ENCODE data around the gene POTEF. TPM values are rescaled to one million over a fixed set of nuclear protein-coding genes. Genes with fewer than 3 reads are reported as not detected.
A peak's percentile ranks its signal among the peaks of the same experiment; 100 is the strongest.
"Not testable (repeated sequence)": the region's sequence is repeated elsewhere in the genome, so short reads cannot be mapped to it uniquely, and the experiment has no call there.

The POTEF gene
- total RNA-seq, 1 experiment from 2014 or later: 10.5 TPM

- Histone ChIP-seq H3K79me1 (ENCODE audit: insufficient read depth, low read depth, low read length, poor library complexity, severe bottlenecking) (no peaks in the 10 kb centered on the region), H3K9ac (ENCODE audit: extremely low read depth, insufficient read length, low read length) (no peak overlapping the region), H4K91ac (ENCODE audit: insufficient read length, low read depth, low read length) (no peak overlapping the region), H3K27me3 (ENCODE audit: insufficient read depth, low read length) (no peaks in the 10 kb centered on the region), H3K18ac (ENCODE audit: insufficient read length, low read depth, low read length) (no peak overlapping the region), H3K14ac (ENCODE audit: insufficient read depth, low read length) (no peak overlapping the region), H2BK5ac (ENCODE audit: insufficient read length, low read length) (no peak overlapping the region), H4K5ac (ENCODE audit: insufficient read length, low read depth, low read length) (no peak overlapping the region), H4K8ac (replicated peaks; ENCODE audit: insufficient read length, low read depth, low read length) (no peak overlapping the region), H2AFZ (ENCODE audit: low read length) (no peak overlapping the region), H3K27ac (ENCODE audit: insufficient read length, low read depth, low read length) (no peak overlapping the region), H3K4me1 (ENCODE audit: insufficient read depth, low read length) (no peaks in the 10 kb centered on the region), H2BK15ac (ENCODE audit: low read depth, low read length) (no peak overlapping the region), H2BK120ac (ENCODE audit: low read depth, low read length, poor library complexity, severe bottlenecking) (no peak overlapping the region), H3K23ac (ENCODE audit: insufficient read length, low read depth, low read length) (no peak overlapping the region), H3K9me3 (ENCODE audit: control insufficient read depth, low read depth, low read length) (no peaks in the 10 kb centered on the region), H2BK20ac (ENCODE audit: low read depth, low read length, poor library complexity, severe bottlenecking) (no peak overlapping the region), H3K4me2 (ENCODE audit: insufficient read depth, insufficient read length, low read length) (no peak overlapping the region), H2AK5ac (ENCODE audit: insufficient read length, low read length) (no peak overlapping the region), H3K79me2 (ENCODE audit: insufficient read depth, low read length) (no peaks in the 10 kb centered on the region), H3K56ac (ENCODE audit: insufficient read length, low read depth, low read length) (no peak overlapping the region), H3K23me2 (ENCODE audit: insufficient read length, low read depth, low read length, poor library complexity, severe bottlenecking) (no peaks in the 10 kb centered on the region), H3T11ph (ENCODE audit: low read length) (no peak overlapping the region), H3K4ac (ENCODE audit: low read depth, low read length) (no peak overlapping the region), H4K20me1 (ENCODE audit: control insufficient read depth, insufficient read depth, insufficient read length) (no peaks in the 10 kb centered on the region), H2BK12ac (ENCODE audit: insufficient read length, low read depth, low read length) (no peak overlapping the region)
- H3K9me3 Mint-ChIP-seq: no peaks in the 10 kb centered on the region
- TF ChIP-seq, protein P1, sequence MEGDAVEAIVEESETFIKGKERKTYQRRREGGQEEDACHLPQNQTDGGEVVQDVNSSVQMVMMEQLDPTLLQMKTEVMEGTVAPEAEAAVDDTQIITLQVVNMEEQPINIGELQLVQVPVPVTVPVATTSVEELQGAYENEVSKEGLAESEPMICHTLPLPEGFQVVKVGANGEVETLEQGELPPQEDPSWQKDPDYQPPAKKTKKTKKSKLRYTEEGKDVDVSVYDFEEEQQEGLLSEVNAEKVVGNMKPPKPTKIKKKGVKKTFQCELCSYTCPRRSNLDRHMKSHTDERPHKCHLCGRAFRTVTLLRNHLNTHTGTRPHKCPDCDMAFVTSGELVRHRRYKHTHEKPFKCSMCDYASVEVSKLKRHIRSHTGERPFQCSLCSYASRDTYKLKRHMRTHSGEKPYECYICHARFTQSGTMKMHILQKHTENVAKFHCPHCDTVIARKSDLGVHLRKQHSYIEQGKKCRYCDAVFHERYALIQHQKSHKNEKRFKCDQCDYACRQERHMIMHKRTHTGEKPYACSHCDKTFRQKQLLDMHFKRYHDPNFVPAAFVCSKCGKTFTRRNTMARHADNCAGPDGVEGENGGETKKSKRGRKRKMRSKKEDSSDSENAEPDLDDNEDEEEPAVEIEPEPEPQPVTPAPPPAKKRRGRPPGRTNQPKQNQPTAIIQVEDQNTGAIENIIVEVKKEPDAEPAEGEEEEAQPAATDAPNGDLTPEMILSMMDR (conservative IDR thresholded peaks at IDR 0.05): no peak
- H3K4me1 Mint-ChIP-seq: peaks cover 0 to 6% of the 10 kb centered on the region in 2 experiments; a peak in 2 of 4 replicates
- no peak for DNase-seq
- peak overlapping the region in 1 of 3 experiments; percentile 51; a peak in 1 of 7 replicates for H3K27ac Mint-ChIP-seq
- H3K27me3 Mint-ChIP-seq (ENCODE audit: low read depth): no peaks in the 10 kb centered on the region; the same call in 1 of the 2 replicates
- no peak overlapping the region for H3K4me3 Mint-ChIP-seq
- no CpG with 5 or more reads among the region's 9 CpGs for whole genome bisulfite sequencing (ENCODE audit: extremely low coverage, insufficient read length, low lambda C conversion rate)
- peaks cover 6 to 48% (median 37%) of the 10 kb centered on the region in 3 experiments; a peak in 6 of 7 replicates for H3K36me3 Mint-ChIP-seq (ENCODE audit: insufficient read depth in 1 of 3, low read depth in 3 of 3)
Measured at GRCh38 chr2:130158631-130159030, 29.6 kb upstream of the POTEF start.

DNA sequence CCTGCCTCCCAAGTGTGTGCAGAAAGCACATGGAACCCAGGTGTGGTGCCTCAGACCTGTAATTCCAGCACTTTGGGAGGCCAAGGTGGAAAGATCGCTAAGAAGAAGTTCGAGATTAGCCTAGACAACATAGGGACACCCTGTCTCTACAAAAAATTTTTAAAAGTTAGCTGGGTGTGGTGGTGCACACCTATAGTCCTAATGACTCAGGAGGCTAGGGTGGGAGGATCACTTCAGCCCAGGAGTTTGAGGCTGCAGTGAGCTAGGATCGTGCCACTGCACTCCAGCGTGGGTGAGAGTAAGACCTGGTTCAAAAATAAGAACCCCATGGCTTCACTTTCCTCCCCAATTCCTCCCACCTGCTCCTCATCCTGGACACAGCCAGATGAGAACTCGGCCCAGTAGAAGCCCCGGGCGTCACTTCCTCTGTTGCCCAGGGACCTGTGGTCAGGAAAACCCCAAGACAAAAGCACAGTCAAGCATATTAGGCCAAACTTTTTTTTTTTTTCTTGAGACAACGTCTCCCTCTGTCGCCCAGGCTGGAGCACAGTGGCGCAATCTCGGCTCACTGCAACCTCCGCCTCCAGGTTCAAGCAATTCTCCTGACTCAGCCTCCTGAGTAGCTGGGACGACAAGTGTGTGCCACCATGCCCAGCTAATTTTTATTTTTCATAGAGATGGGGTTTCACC is 28.9 kb upstream of the POTEF start:
- not testable (repeated sequence) for H2BK120ac ChIP-seq (ENCODE audit: low read depth, low read length, poor library complexity, severe bottlenecking); H4K8ac ChIP-seq (replicated peaks; ENCODE audit: insufficient read length, low read depth, low read length); H3K56ac ChIP-seq (ENCODE audit: insufficient read length, low read depth, low read length); H4K5ac ChIP-seq (ENCODE audit: insufficient read length, low read depth, low read length); H3K9me3 ChIP-seq (ENCODE audit: control insufficient read depth, low read depth, low read length); H3K18ac ChIP-seq (ENCODE audit: insufficient read length, low read depth, low read length); H2BK5ac ChIP-seq (ENCODE audit: insufficient read length, low read length); H3K27ac ChIP-seq (ENCODE audit: insufficient read length, low read depth, low read length); H3K9me3 Mint-ChIP-seq; H3K9ac ChIP-seq (ENCODE audit: extremely low read depth, insufficient read length, low read length); H3K27me3 ChIP-seq (ENCODE audit: insufficient read depth, low read length); H3K23me2 ChIP-seq (ENCODE audit: insufficient read length, low read depth, low read length, poor library complexity, severe bottlenecking); H3K27me3 Mint-ChIP-seq (ENCODE audit: low read depth); H3K4me1 ChIP-seq (ENCODE audit: insufficient read depth, low read length); H3K4ac ChIP-seq (ENCODE audit: low read depth, low read length); H2BK20ac ChIP-seq (ENCODE audit: low read depth, low read length, poor library complexity, severe bottlenecking); H3K79me1 ChIP-seq (ENCODE audit: insufficient read depth, low read depth, low read length, poor library complexity, severe bottlenecking); H2AFZ ChIP-seq (ENCODE audit: low read length); H3K4me2 ChIP-seq (ENCODE audit: insufficient read depth, insufficient read length, low read length); H4K20me1 ChIP-seq (ENCODE audit: control insufficient read depth, insufficient read depth, insufficient read length); H4K91ac ChIP-seq (ENCODE audit: insufficient read length, low read depth, low read length); H2AK5ac ChIP-seq (ENCODE audit: insufficient read length, low read length); H2BK12ac ChIP-seq (ENCODE audit: insufficient read length, low read depth, low read length); H2BK15ac ChIP-seq (ENCODE audit: low read depth, low read length); H3K79me2 ChIP-seq (ENCODE audit: insufficient read depth, low read length); DNase-seq; H3T11ph ChIP-seq (ENCODE audit: low read length); H3K14ac ChIP-seq (ENCODE audit: insufficient read depth, low read length); H3K4me3 Mint-ChIP-seq; H3K4me1 Mint-ChIP-seq; H3K23ac ChIP-seq (ENCODE audit: insufficient read length, low read depth, low read length)
- Mint-ChIP-seq H3K27ac (peak overlapping the region in 1 of 3 experiments; percentile 51; a peak in 1 of 7 replicates), H3K36me3 (ENCODE audit: insufficient read depth in 1 of 3, low read depth in 3 of 3) (peaks cover 8 to 48% (median 40%) of the 10 kb centered on the region in 3 experiments; a peak in 6 of 7 replicates)
- no CpG with 5 or more reads among the region's 13 CpGs for WGBS (ENCODE audit: extremely low coverage, insufficient read length, low lambda C conversion rate)

Data from H9 (cell line).